ENCODE results near the gene ATP4A. TPM values are rescaled to one million over a fixed set of nuclear protein-coding genes. Genes with fewer than 3 reads are reported as not detected.

ATP4A gene
- total and polyA plus RNA-seq, 7 donors: not detected

- H3K9me3 ChIP-seq: no peaks in the 10 kb centered on the region
- intact Hi-C loops (cut with DNase I): no loop called here
- H3K4me3 ChIP-seq: no peak within 1 kb of the TSS
- no peaks in the 10 kb centered on the region for H3K4me1 ChIP-seq
- ATAC-seq: no peak
- H3K27ac ChIP-seq: no peak within 1 kb of the TSS
- H3K27me3 ChIP-seq (ENCODE audit: insufficient read depth in 3 of 3, low read length in 2 of 3): peaks cover 0 to 12% (median 2%) of the 10 kb centered on the region in 3 donors
- 30 to 47% (median 43%) methylated on average over 15 to 16 of the region's 16 CpGs for WGBS, 3 donors
- no peak for TF ChIP-seq CTCF (IDR thresholded peaks at IDR 0.05)
- no peak for DNase-seq
- no peaks in the 10 kb centered on the region for H3K36me3 ChIP-seq (ENCODE audit: insufficient read depth in 1 of 2, low read depth in 1 of 2)
These were observed 22.4 kb upstream of the ATP4A start, which contains the start of gene PMIS2 for GRCh38 chr19:35585848-35586247. Gene PMIS2, plus strand, starts transcription at chr19:35586173. Its CDS starts 87 bp downstream, at chr19:35586260.

GRCh38 chr19:35582760-35583159 lies 19.3 kb upstream of the ATP4A start:
- Histone ChIP-seq H3K4me1 (no peaks in the 10 kb centered on the region), H3K27ac (no peak overlapping the region), H3K36me3 (ENCODE audit: insufficient read depth in 1 of 2, low read depth in 1 of 2) (no peaks in the 10 kb centered on the region), H3K27me3 (ENCODE audit: insufficient read depth in 3 of 3, low read length in 2 of 3) (peaks cover 2 to 14% (median 2%) of the 10 kb centered on the region in 3 donors), H3K4me3 (no peak overlapping the region), H3K9me3 (no peaks in the 10 kb centered on the region)
- DNase-seq (no peak), ATAC-seq (no peak)
- WGBS, 3 donors: 75 to 85% (median 80%) methylated on average over 1 of the region's 1 CpG
- no peak for TF ChIP-seq CTCF (IDR thresholded peaks at IDR 0.05)
- intact Hi-C loops (cut with DNase I): no loop called here

- no peaks in the 10 kb centered on the region for H3K4me1 ChIP-seq
- H3K4me3 ChIP-seq: no peak overlapping the region
- ATAC-seq (no peak), DNase-seq (no peak)
- H3K36me3 ChIP-seq (ENCODE audit: insufficient read depth in 1 of 2, low read depth in 1 of 2): no peaks in the 10 kb centered on the region
- peaks cover 2 to 13% (median 6%) of the 10 kb centered on the region in 3 donors for H3K27me3 ChIP-seq (ENCODE audit: insufficient read depth in 3 of 3, low read length in 2 of 3)
- WGBS, 3 donors: 63 to 70% (median 69%) methylated on average over 7 of the region's 7 CpGs
- H3K9me3 ChIP-seq: peaks cover 15% of the 10 kb centered on the region
- H3K27ac ChIP-seq: no peak overlapping the region
- intact Hi-C loops (cut with DNase I): no loop called here
- no peak for TF ChIP-seq CTCF (IDR thresholded peaks at IDR 0.05)
These were observed 15.2 kb upstream of the ATP4A start for GRCh38 chr19:35578707-35579106.

GRCh38 chr19:35577918-35578317 lies 14.5 kb upstream of the ATP4A start:
- Histone ChIP-seq H3K27ac (no peak overlapping the region), H3K27me3 (ENCODE audit: insufficient read depth in 3 of 3, low read length in 2 of 3) (peaks cover 2 to 13% (median 6%) of the 10 kb centered on the region in 3 donors), H3K4me3 (no peak overlapping the region), H3K36me3 (ENCODE audit: insufficient read depth in 1 of 2, low read depth in 1 of 2) (no peaks in the 10 kb centered on the region), H3K9me3 (peaks cover 15% of the 10 kb centered on the region), H3K4me1 (no peaks in the 10 kb centered on the region)
- intact Hi-C loops (cut with DNase I): no loop called here
- ATAC-seq (no peak), DNase-seq (no peak)
- 79 to 83% (median 79%) methylated on average over 1 of the region's 1 CpG for WGBS, 3 donors
- TF ChIP-seq CTCF (IDR thresholded peaks at IDR 0.05): no peak

GRCh38 chr19:35571406-35571965 lies 8.0 kb upstream of the ATP4A start:
- no peak for TF ChIP-seq CTCF (IDR thresholded peaks at IDR 0.05)
- Histone ChIP-seq H3K9me3 (peaks cover 11% of the 10 kb centered on the region), H3K4me1 (no peaks in the 10 kb centered on the region), H3K27me3 (ENCODE audit: insufficient read depth in 3 of 3, low read length in 2 of 3) (peaks cover 0 to 6% (median 3%) of the 10 kb centered on the region in 3 donors), H3K4me3 (no peak overlapping the region), H3K27ac (no peak overlapping the region), H3K36me3 (ENCODE audit: insufficient read depth in 1 of 2, low read depth in 1 of 2) (no peaks in the 10 kb centered on the region)
- WGBS, 3 donors: 75 to 85% (median 85%) methylated on average over 1 of the region's 1 CpG
- intact Hi-C loops (cut with DNase I): no loop called here
- DNase-seq: no peak
- no peak for ATAC-seq
